Panc1 (cell line): ENCODE results near the gene GUCY2D. TPM values are rescaled to one million over a fixed set of nuclear protein-coding genes. Genes with fewer than 3 reads are reported as not detected.

Experiments
- ATAC-seq: fragments of 200-7000 bp; cut with Tn5 transposase; 2 replicates; pipeline ENCODE4 v1.9.1; 2020; ENCODE audit warnings: mild to moderate bottlenecking, moderate library complexity
- BruUV-seq: library from RNA; stranded (reverse); fragments of 400-500 nt; replicated peaks from 2 replicates; lab custom pipeline; 2021; lab: Mats Ljungman, UMichigan
- CTCF ChIA-PET: fragments of 300-600 bp; sonication (Branson Sonifier 250); formaldehyde crosslinking; loops from one replicate; lab custom pipeline; 2022; ENCODE audit warnings: antibody characterized with exemption; lab: Charles Lee
- POLR2A ChIA-PET: fragments of 300-600 bp; sonication (Branson Sonifier 250); formaldehyde crosslinking; loops from one replicate; lab custom pipeline; 2022; ENCODE audit warnings: antibody characterized with exemption; lab: Charles Lee
- DNase-seq: peaks from one replicate; pipeline ENCODE4 v3.0.0-alpha.2; 2010; ENCODE audit warnings: low read depth, low spot score
- H3K27ac ChIP-seq: 2 replicates; pipeline ENCODE4 v1.5.1; 2011; ENCODE audit warnings: mild to moderate bottlenecking, low read length, inconsistent platforms
- H3K27me3 ChIP-seq: fragments of 200-500 bp; sonication (Bioruptor generic); 2 replicates; pipeline ENCODE4 v1.6.0; 2014; ENCODE audit warnings: low read length, inconsistent platforms; ENCODE audit not compliant: control insufficient read depth, insufficient read depth
- H3K36me3 ChIP-seq: fragments of 200-500 bp; sonication (Bioruptor generic); 2 replicates; pipeline ENCODE4 v1.5.1; 2014; ENCODE audit warnings: inconsistent platforms, mild to moderate bottlenecking, low read length, moderate library complexity; ENCODE audit not compliant: control insufficient read depth, insufficient read depth
- H3K4me1 ChIP-seq: 2 replicates; pipeline ENCODE4 v1.5.1; 2011; ENCODE audit warnings: inconsistent platforms, mild to moderate bottlenecking, low read length, moderate library complexity; ENCODE audit not compliant: control insufficient read depth, insufficient read depth
- H3K4me3 ChIP-seq, 2 experiments: 2 replicates each; pipeline ENCODE4 v1.5.1; 2011 to 2012; ENCODE audit warnings: low read depth in 2 of 2, low read length in 2 of 2, mild to moderate bottlenecking in 2 of 2, inconsistent platforms in 1 of 2, moderate library complexity in 1 of 2
- H3K9me3 ChIP-seq: fragments of 200-500 bp; sonication (Bioruptor generic); 2 replicates; pipeline ENCODE4 v1.5.1; 2014; ENCODE audit warnings: low read depth, mild to moderate bottlenecking, inconsistent platforms, low read length, moderate library complexity; ENCODE audit not compliant: control insufficient read depth, insufficient read depth
- CTCF ChIP-seq: fragments of 450-650 bp; IDR thresholded peaks from 2 replicates; pipeline ENCODE4 v1.5.1; 2017; ENCODE audit warnings: mild to moderate bottlenecking
- POLR2AphosphoS5 ChIP-seq: IDR thresholded peaks from 2 replicates; pipeline ENCODE4 v1.6.1; 2012; ENCODE audit warnings: mild to moderate bottlenecking, low read depth, low read length, moderate library complexity
- REST ChIP-seq, 2 experiments: IDR thresholded peaks; 2 replicates each; pipeline ENCODE4 v1.6.1; 2011 to 2012; ENCODE audit warnings: low read depth in 2 of 2, control low read depth in 1 of 2, low read length in 1 of 2, mild to moderate bottlenecking in 1 of 2, moderate library complexity in 1 of 2; ENCODE audit not compliant: insufficient read depth in 1 of 2
- SIN3A ChIP-seq: IDR thresholded peaks from 2 replicates; pipeline ENCODE4 v1.6.1; 2012; ENCODE audit warnings: low read depth, mild to moderate bottlenecking, low read length, moderate library complexity, borderline replicate concordance; ENCODE audit not compliant: insufficient read depth
- TCF7L2 ChIP-seq: IDR thresholded peaks from 2 replicates; pipeline ENCODE4 v1.6.1; 2011; ENCODE audit warnings: mild to moderate bottlenecking, low read depth, low read length, inconsistent platforms
- in situ Hi-C: cut with HindIII; loops from 2 replicates; pipeline ENCODE4 v1.10.0; 2016; ENCODE audit warnings: low sequenced_read_pairs, low pct_unique_long_range_greater_than_20kb
- intact Hi-C: fragments of 100-400 bp; cut with micrococcal nuclease; formaldehyde crosslinking; loops from one replicate; pipeline ENCODE4 v1.10.0; 2022; ENCODE audit not compliant: unreplicated experiment
- total RNA-seq: library from RNA; stranded (reverse); gene quantifications from one replicate; pipeline ENCODE4 v1.2.1, GENCODE V29; 2021; ENCODE audit not compliant: unreplicated experiment

Gene GUCY2D
- total RNA-seq, 1 experiment from 2014 or later, result not detected

DNA sequence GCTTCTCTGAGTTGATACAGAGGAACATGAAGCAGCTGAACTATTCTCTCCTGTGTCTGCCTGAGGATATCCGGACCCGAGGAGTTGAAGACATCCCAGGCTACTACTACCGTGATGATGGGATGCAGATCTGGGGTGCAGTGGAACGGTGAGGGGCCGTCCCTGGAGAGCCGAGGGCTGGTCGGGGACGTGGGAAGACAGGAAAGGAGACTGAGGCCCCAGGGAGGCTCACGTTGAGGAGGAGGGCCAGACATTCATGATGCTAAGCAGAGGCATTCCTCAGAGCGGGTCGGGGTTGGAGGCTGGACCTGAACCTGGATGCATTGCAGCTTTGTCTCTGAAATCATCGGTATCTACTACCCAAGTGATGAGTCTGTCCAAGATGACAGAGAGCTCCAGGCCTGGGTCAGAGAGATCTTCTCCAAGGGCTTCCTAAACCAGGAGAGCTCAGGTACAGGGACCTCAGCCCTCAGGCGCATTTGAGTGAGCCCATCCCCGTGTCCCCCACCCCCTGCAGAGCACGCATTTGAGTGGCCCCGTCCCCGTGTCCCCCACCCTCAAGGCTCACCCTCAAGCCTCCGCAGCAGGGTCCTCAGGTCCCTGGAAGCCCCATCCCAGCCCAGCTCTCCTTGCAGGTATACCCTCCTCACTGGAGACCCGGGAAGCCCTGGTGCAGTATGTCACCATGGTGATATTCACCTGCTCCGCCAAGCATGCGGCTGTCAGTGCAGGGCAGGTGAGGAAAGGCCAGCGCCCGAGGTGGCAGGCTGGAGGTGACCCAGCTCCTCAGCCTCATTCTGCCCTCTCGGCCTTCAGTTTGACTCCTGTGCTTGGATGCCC is 44.7 kb downstream of the GUCY2D start:
- Histone ChIP-seq H3K4me1 (no peaks in the 10 kb centered on the region), H3K27ac (no peak overlapping the region), H3K36me3 (no peaks in the 10 kb centered on the region), H3K9me3 (no peaks in the 10 kb centered on the region), H3K4me3 (no peak overlapping the region), H3K27me3 (no peaks in the 10 kb centered on the region)
- in situ Hi-C loops, result no loop called here
- BruUV-seq, result no TSS peak
- ChIA-PET POLR2A (no interaction called here), CTCF (interaction anchor here (0.6 kb wide), 1 partner anchor 311 kb away, joined by 3 read pairs; no protein-coding TSS in a partner anchor)
- DNase-seq, result no peak
- no peak for ATAC-seq
- TF ChIP-seq POLR2AphosphoS5 (no peak), TCF7L2 (no peak), SIN3A (no peak), CTCF (no peak), REST (IDR thresholded peaks at IDR 0.05; ENCODE audit: insufficient read depth in 1 of 2, low read depth in 2 of 2, low read length in 1 of 2) (no peak)
- intact Hi-C loops, result no loop called here

DNA sequence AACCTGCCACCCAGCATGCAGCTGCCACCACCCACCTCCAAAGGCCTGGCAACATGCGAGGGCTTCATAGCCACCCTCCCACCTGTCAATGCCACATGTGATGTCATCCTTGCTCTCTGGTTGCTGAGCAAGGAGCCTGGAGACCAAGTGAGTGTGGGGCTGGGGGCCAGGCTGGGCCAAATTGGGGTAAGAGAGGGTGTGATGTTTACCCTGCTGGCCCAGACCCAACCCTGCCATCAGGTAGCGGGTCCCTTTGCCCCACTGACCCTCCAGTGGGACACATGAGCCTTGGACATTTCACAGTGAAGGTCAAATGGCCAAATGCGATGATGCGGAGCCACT is 45.3 kb downstream of the GUCY2D start:
- no peak for TF ChIP-seq CTCF
- TF ChIP-seq SIN3A, result no peak
- no peak for TF ChIP-seq TCF7L2

More for the DNA sequence above, 45.3 kb downstream of the GUCY2D start:
- intact Hi-C loops (no loop called here), in situ Hi-C loops (no loop called here)
- ATAC-seq (no peak), DNase-seq (no peak)
- Histone ChIP-seq H3K27me3 (no peaks in the 10 kb centered on the region), H3K4me1 (no peaks in the 10 kb centered on the region), H3K4me3 (no peak overlapping the region), H3K36me3 (no peaks in the 10 kb centered on the region), H3K27ac (no peak overlapping the region), H3K9me3 (no peaks in the 10 kb centered on the region)
- ChIA-PET POLR2A (no interaction called here), CTCF (interaction anchor here (0.6 kb wide), 1 partner anchor 311 kb away, joined by 3 read pairs; no protein-coding TSS in a partner anchor)
- BruUV-seq, result no TSS peak
